Retinal pigment epithelial cell (primary cell): ENCODE results near the gene KLHL8.
"Not testable (repeated sequence)": the region's sequence is repeated elsewhere in the genome, so short reads cannot be mapped to it uniquely, and the experiment has no call there.

Experiments
- DNase-seq: peaks from one replicate; pipeline ENCODE4 v3.0.0-alpha.2; 2010; ENCODE audit warnings: low read depth
- H3K4me3 ChIP-seq: 2 replicates; pipeline ENCODE4 v1.5.1; 2011; ENCODE audit warnings: mild to moderate bottlenecking, low read length, control low read depth, moderate library complexity
- CTCF ChIP-seq: conservative IDR thresholded peaks from 2 replicates; pipeline ENCODE4 v1.5.1; 2011; ENCODE audit warnings: low read depth, low read length, control low read depth, inconsistent platforms

KLHL8 gene

GRCh38 chr4:87229979-87230378, 9.6 kb upstream of the KLHL8 start:
- no peak for TF ChIP-seq CTCF
- DNase-seq, result no peak
- no peak overlapping the region for H3K4me3 ChIP-seq

GRCh38 chr4:87228262-87228860, 7.9 kb upstream of the KLHL8 start:
- no peak for DNase-seq
- TF ChIP-seq CTCF, result no peak
- H3K4me3 ChIP-seq, result no peak overlapping the region

- no peak overlapping the region for H3K4me3 ChIP-seq
- DNase-seq, result no peak
- no peak for TF ChIP-seq CTCF
Observed at GRCh38 chr4:87227751-87228151, 7.3 kb upstream of the KLHL8 start.

- no peak overlapping the region for H3K4me3 ChIP-seq
- no peak for TF ChIP-seq CTCF
- DNase-seq, result no peak
Observed at GRCh38 chr4:87225936-87226335, 5.5 kb upstream of the KLHL8 start.

- H3K4me3 ChIP-seq, result no peak overlapping the region
- peak; percentile 41 for DNase-seq
- TF ChIP-seq CTCF, result no peak
Observed at GRCh38 chr4:87224141-87224923, 3.9 kb upstream of the KLHL8 start.

GRCh38 chr4:87219632-87220093, 755 bp downstream of the KLHL8 start:
- peak; percentile 42 for TF ChIP-seq CTCF
- H3K4me3 ChIP-seq, result peak overlapping the region; percentile 93
- DNase-seq, result peak; percentile 20

GRCh38 chr4:87217235-87217763, 3.1 kb downstream of the KLHL8 start:
- DNase-seq, H3K4me3 ChIP-seq: not testable (repeated sequence)
